Thyroid gland (tissue), 4 donors: Measurements from ENCODE around the gene SOX13. TPM values are rescaled to one million over a fixed set of nuclear protein-coding genes. Genes with fewer than 3 reads are reported as not detected.
A peak's percentile ranks its signal among the peaks of the same experiment; 100 is the strongest.

Experiments
- DNase-seq, 2 donors: peaks; one replicate each; pipeline ENCODE4 v3.0.0-alpha.2; 2019
- H3K27ac ChIP-seq, 3 donors: fragments of 200-600 bp; sonication (generic); 1 replicate in 2 of 3; 2 replicates in 1 of 3; pipeline ENCODE4 v1.5.1; 2016 to 2019; ENCODE audit warnings: mild to moderate bottlenecking in 1 of 3, moderate library complexity in 1 of 3
- H3K27me3 ChIP-seq: fragments of 200-600 bp; sonication (generic); one replicate; pipeline ENCODE4 v1.5.1; 2019
- H3K36me3 ChIP-seq, 2 donors: fragments of 200-600 bp; sonication (generic); one replicate each; pipeline ENCODE4 v1.5.1; 2016 to 2019
- H3K4me1 ChIP-seq, 2 donors: fragments of 200-600 bp; sonication (generic); one replicate each; pipeline ENCODE4 v1.5.1; 2017 to 2019
- H3K4me3 ChIP-seq, 3 donors: fragments of 200-600 bp; sonication (generic); replicated peaks in 1 of 3; 1 replicate in 2 of 3; 2 replicates in 1 of 3; pipeline ENCODE4 v1.5.1; 2016; ENCODE audit warnings: mild to moderate bottlenecking in 1 of 3
- H3K9me3 ChIP-seq: fragments of 200-600 bp; sonication (generic); one replicate; pipeline ENCODE4 v1.5.1; 2017
- CTCF ChIP-seq, 6 experiments: fragments of 200-600 bp in 3 of 6; fragments of 450-650 bp in 3 of 6; sonication (generic) in 3 of 6; IDR thresholded peaks; one replicate each; pipeline ENCODE4 v1.5.1; 2016 to 2019; ENCODE audit warnings: antibody characterized with exemption in 6 of 6, mild to moderate bottlenecking in 2 of 6, inconsistent platforms in 1 of 6, moderate library complexity in 1 of 6
- POLR2A ChIP-seq, 2 donors: fragments of 450-650 bp; IDR thresholded peaks; one replicate each; pipeline ENCODE4 v1.6.1; 2017; ENCODE audit warnings: antibody characterized with exemption in 2 of 2, mild to moderate bottlenecking in 2 of 2, moderate library complexity in 1 of 2
- WGBS, 2 donors: methylation state at CpG; one replicate each; pipeline ENCODE4 v1.1.5; 2017; 5-methylcytosine and 5-hydroxymethylcytosine counted together
- intact Hi-C: fragments of 100-400 bp; cut with DNase I; formaldehyde crosslinking; loops from one replicate; pipeline ENCODE4 v1.15.1; 2023
- total RNA-seq, 4 donors: library from RNA; depleted of rRNA; stranded (reverse); fragments of >200 nt; gene quantifications; one replicate each; pipeline ENCODE4 v1.2.3, GENCODE V29; 2016

The SOX13 gene
- total RNA-seq, 4 donors from 2014 or later: 19.4 to 29.3 (median 20.8) TPM

DNA sequence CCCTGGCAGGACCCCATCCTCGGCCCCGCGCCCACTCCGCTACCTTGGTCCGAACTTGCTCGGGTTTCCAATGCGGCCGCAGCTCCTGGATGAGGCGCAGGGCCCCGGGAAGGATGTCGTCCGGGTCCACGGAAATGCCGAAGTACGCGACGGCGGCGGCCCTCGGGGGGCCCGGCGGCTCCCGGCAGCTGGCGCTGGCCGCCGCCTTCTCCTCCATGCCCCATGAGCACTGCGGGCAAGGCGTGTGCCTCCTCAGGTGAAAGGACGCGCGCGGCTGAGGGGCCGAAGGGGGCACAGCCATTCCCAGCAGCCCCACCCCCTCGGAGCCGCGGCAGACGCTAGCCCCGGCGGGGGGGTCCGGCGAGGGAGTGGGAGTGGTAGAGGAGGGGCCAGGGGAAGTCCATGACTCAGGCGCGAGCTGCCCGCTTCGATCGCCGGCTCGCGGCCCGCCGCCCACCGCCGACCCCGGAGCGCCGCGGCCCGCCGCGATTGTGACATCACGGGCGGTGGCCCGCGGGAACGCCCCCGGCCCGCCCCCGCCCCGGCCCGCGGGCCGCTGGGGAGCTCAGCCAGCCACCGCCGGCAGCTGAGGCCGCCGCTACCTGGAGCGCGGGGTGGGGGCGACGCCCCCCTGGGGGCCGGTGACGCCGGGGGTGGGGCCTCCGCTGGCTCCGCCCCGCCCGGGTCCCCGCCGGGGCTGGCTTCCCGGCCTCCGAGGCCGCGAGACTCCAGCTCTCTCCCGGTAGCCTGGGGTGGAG lies 78.8 kb downstream of the SOX13 start, which contains the start of gene ETNK2:
ETNK2 (minus strand) TSS at position 493 of the 758 bp plus-strand sequence; CDS start at position 301, 192 bp downstream.
- H3K36me3 ChIP-seq: no peaks in the 10 kb centered on the region
- 3 to 4% methylated on average over 8 to 14 of the region's 94 CpGs for WGBS, 2 donors
- peak within 1 kb of the TSS; percentile 64 to 91 (median 86) for H3K4me3 ChIP-seq
- peaks cover 13 to 20% of the 10 kb centered on the region in 2 donors for H3K4me1 ChIP-seq
- no peaks in the 10 kb centered on the region for H3K9me3 ChIP-seq
- no peaks in the 10 kb centered on the region for H3K27me3 ChIP-seq
- intact Hi-C loops: no loop called here
- peak in 1 of 2 donors; percentile 44 for TF ChIP-seq POLR2A (IDR thresholded peaks at IDR 0.05)
- TF ChIP-seq CTCF (IDR thresholded peaks at IDR 0.05): no peak
- DNase-seq: peak; percentile 71 to 75
- H3K27ac ChIP-seq: peak within 1 kb of the TSS; percentile 0 to 56 (median 54)

GRCh38 chr1:204152310-204153044 lies 79.6 kb downstream of the SOX13 start:
- Histone ChIP-seq H3K4me1 (peaks cover 13 to 20% of the 10 kb centered on the region in 2 donors), H3K4me3 (peak overlapping the region; percentile 7 to 91 (median 19)), H3K27ac (peak overlapping the region in 2 of 3 donors; percentile 44 to 56), H3K36me3 (no peaks in the 10 kb centered on the region), H3K27me3 (no peaks in the 10 kb centered on the region), H3K9me3 (no peaks in the 10 kb centered on the region)
- TF ChIP-seq CTCF (IDR thresholded peaks at IDR 0.05) (peak in 1 of 6 experiments; percentile 4), POLR2A (IDR thresholded peaks at IDR 0.05) (no peak)
- DNase-seq: peak; percentile 40 to 44
- 33 to 50% methylated on average over 14 to 19 of the region's 25 CpGs for WGBS, 2 donors
- intact Hi-C loops: no loop called here

DNA sequence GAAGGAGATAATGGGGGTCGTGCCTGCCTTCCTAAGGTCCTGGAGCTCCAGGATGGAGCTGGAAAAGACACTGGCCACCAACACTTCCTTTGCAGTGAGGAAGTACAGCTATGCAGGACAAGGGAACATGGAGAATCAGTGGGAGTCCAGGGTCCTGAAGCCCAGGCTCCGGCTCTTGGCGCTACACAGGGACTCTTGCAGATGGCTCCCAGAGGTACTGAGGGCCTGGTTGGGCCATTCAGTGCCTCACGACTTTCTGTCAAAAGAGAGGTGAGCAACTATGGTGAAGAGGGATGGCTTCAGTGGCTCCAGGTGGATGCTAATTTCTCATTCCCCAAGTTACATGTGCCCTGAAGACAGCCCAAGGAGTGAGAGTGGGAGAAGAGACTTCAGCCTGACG lies 80.8 kb downstream of the SOX13 start:
- TF ChIP-seq POLR2A (IDR thresholded peaks at IDR 0.05): no peak
- no peak for TF ChIP-seq CTCF (IDR thresholded peaks at IDR 0.05)
- no peaks in the 10 kb centered on the region for H3K9me3 ChIP-seq
- H3K4me1 ChIP-seq: peaks cover 13 to 20% of the 10 kb centered on the region in 2 donors
- H3K27me3 ChIP-seq: no peaks in the 10 kb centered on the region
- no peaks in the 10 kb centered on the region for H3K36me3 ChIP-seq
- H3K27ac ChIP-seq: no peak overlapping the region
- no peak for DNase-seq
- intact Hi-C loops: no loop called here
- WGBS, 2 donors: 90 to 93% methylated on average over 5 of the region's 5 CpGs
- H3K4me3 ChIP-seq: no peak overlapping the region

DNA sequence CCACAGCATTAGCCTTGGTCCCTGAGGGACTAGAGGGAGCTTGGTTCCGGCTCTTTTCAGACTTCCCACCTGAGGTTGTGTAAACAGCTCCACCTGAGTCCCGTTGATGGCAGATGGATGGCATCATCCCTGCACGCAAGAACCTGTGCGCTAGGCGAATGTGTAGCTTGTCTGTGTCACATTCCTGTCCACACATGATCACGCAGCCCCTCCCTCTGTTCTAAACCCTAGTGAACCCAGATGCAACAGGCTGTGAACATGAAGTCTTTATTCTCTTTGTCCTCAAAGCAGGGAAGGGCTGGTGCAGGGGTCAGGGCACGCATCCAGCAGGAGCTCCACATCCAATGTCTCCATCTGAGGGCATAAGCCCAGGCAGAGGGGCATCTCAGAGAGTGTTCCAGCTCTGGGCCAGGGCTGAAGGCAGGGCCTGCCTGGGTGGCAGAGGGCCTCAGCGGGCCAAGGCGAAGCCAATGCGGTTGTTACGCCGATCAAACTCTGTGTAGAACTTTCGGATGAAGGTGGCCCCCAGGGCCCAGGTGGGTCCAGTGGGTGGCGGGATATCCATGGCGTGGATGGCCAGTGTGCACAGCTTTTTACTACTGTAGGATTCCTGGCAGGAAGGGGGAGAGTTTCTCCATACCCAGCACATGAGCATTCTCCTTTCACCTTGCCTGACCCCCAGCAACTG lies 81.8 kb downstream of the SOX13 start:
- DNase-seq: no peak
- no peaks in the 10 kb centered on the region for H3K9me3 ChIP-seq
- no peaks in the 10 kb centered on the region for H3K36me3 ChIP-seq
- H3K27me3 ChIP-seq: no peaks in the 10 kb centered on the region
- H3K4me3 ChIP-seq: no peak overlapping the region
- intact Hi-C loops: no loop called here
- H3K27ac ChIP-seq: no peak overlapping the region
- 91 to 92% methylated on average over 15 of the region's 15 CpGs for WGBS, 2 donors
- H3K4me1 ChIP-seq: peaks cover 13 to 20% of the 10 kb centered on the region in 2 donors
- TF ChIP-seq POLR2A (IDR thresholded peaks at IDR 0.05): no peak
- TF ChIP-seq CTCF (IDR thresholded peaks at IDR 0.05): no peak
